IPS DF 6.9 (cell line): ENCODE results near the gene DNAJC9.

Experiments
- DNase-seq: peaks from one replicate; pipeline ENCODE4 v3.0.0-alpha.2; 2013; ENCODE audit warnings: low read depth, low spot score
- H3K27ac ChIP-seq: one replicate; pipeline ENCODE4 v1.5.1; 2013; ENCODE audit warnings: low read length, control low read depth
- H3K27me3 ChIP-seq: 2 replicates; pipeline ENCODE4 v1.6.1; 2013; ENCODE audit warnings: mild to moderate bottlenecking, low read length; ENCODE audit not compliant: control insufficient read depth, insufficient read depth
- H3K36me3 ChIP-seq: 2 replicates; pipeline ENCODE4 v1.6.1; 2013; ENCODE audit warnings: low read length; ENCODE audit not compliant: control insufficient read depth, insufficient read depth
- H3K4me1 ChIP-seq: 2 replicates; pipeline ENCODE4 v1.6.1; 2013; ENCODE audit warnings: low read length; ENCODE audit not compliant: control insufficient read depth, insufficient read depth
- H3K4me3 ChIP-seq: 2 replicates; pipeline ENCODE4 v1.5.1; 2013; ENCODE audit warnings: mild to moderate bottlenecking, low read length
- H3K9me3 ChIP-seq: 2 replicates; pipeline ENCODE4 v1.6.1; 2013; ENCODE audit warnings: low read length, inconsistent platforms; ENCODE audit not compliant: control insufficient read depth, insufficient read depth
- WGBS: extraction: QIAGEN DNeasy Blood & Tissue Kit; methylation state at CpG from one replicate; pipeline ENCODE4 v1.1.7; 2013; ENCODE audit warnings: mixed read lengths, missing lambda C conversion rate; ENCODE audit not compliant: insufficient read length, insufficient coverage; 5-methylcytosine and 5-hydroxymethylcytosine counted together

Gene DNAJC9

DNA sequence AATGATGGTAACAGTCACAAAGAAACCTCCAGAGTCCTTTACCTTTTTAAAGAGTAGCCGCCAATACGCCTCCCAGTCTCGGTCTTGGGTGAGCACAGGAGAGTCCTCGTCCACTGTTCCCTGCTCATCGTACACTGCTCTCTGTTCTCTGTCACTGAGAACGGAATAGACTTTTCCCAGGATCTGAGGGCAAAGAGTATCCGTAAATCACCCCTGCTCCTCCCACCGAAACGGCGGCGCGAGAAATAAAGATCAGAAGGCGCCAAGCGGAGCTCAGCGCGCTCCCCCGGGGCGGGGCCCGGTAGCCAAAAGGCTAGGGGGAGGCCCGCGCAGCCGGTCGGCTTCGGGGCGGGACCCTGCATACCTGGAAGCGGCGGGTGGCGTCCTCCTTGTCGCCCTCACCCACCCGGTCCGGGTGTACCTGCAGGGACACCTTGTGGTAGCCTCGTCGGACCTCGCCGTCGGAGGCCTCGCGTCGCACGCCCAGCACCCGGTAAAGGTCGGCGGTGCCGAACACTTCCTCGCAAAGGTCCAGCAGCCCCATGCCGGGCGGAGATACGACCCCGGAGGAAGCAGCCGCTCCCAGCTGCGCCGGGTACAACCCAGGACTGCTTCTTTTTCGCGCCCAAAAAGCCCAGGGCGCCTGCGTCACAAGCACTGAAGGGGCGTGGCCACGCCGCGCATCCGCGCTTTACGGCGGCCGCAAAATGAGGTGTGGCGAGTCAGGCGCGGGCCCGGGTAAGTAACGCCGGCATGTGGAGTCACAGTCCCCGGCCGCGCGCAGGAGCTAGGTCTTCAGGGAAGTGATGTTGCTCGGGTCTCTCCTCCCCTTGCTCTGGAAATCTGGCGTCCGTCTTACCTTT, at the start of gene DNAJC9:
Gene DNAJC9, minus strand, starts transcription at position 610 of the 863 bp plus-strand sequence. Its CDS starts 66 bp downstream, at position 544.
- Histone ChIP-seq H3K27ac (no peak within 1 kb of the TSS), H3K9me3 (no peaks in the 10 kb centered on the region), H3K4me1 (peaks cover 2% of the 10 kb centered on the region; the same call in 1 of the 2 replicates), H3K27me3 (no peaks in the 10 kb centered on the region), H3K36me3 (peaks cover 12% of the 10 kb centered on the region; the same call in 1 of the 2 replicates), H3K4me3 (peak within 1 kb of the TSS; percentile 81)
- no CpG with 5 or more reads among the region's 78 CpGs for WGBS
- DNase-seq = peak; percentile 84

DNA sequence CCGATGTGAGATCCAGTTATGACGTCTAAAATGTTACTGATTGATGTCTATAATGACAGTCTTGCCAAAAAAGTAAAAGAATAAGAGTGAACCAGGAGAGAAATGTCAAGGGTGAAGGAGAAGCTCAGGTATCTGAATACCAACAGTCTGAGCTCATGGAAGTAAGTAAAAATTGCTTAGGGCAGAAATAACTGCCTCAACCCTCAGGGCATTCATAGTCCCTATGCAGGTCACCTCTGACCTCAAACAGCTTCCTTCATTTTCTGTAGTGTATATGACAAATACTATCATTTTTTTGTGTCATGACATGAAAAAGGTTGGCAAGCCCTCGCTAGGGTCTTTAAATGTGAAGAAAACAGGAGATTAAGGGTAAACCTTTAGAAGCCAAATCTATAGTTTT, 46.4 kb upstream of the DNAJC9 start:
- Histone ChIP-seq H3K4me3 (no peak overlapping the region), H3K4me1 (no peaks in the 10 kb centered on the region), H3K27me3 (no peaks in the 10 kb centered on the region), H3K27ac (no peak overlapping the region), H3K36me3 (no peaks in the 10 kb centered on the region), H3K9me3 (no peaks in the 10 kb centered on the region)
- no CpG with 5 or more reads among the region's 3 CpGs for WGBS
- no peak for DNase-seq

- no peaks in the 10 kb centered on the region for H3K36me3 ChIP-seq
- no peak overlapping the region for H3K4me3 ChIP-seq
- no CpG with 5 or more reads among the region's 1 CpG for WGBS
- H3K27ac ChIP-seq = no peak overlapping the region
- H3K9me3 ChIP-seq = no peaks in the 10 kb centered on the region
- H3K4me1 ChIP-seq = no peaks in the 10 kb centered on the region
- no peaks in the 10 kb centered on the region for H3K27me3 ChIP-seq
- no peak for DNase-seq
These were observed 42.9 kb upstream of the DNAJC9 start for GRCh38 chr10:73289958-73290357.

GRCh38 chr10:73287441-73287840, 40.4 kb upstream of the DNAJC9 start:
- H3K36me3 ChIP-seq = no peaks in the 10 kb centered on the region
- WGBS = no CpG with 5 or more reads among the region's 1 CpG
- H3K27ac ChIP-seq = no peak overlapping the region
- no peaks in the 10 kb centered on the region for H3K4me1 ChIP-seq
- H3K9me3 ChIP-seq = no peaks in the 10 kb centered on the region
- DNase-seq = no peak
- H3K4me3 ChIP-seq = no peak overlapping the region
- H3K27me3 ChIP-seq = no peaks in the 10 kb centered on the region

DNA sequence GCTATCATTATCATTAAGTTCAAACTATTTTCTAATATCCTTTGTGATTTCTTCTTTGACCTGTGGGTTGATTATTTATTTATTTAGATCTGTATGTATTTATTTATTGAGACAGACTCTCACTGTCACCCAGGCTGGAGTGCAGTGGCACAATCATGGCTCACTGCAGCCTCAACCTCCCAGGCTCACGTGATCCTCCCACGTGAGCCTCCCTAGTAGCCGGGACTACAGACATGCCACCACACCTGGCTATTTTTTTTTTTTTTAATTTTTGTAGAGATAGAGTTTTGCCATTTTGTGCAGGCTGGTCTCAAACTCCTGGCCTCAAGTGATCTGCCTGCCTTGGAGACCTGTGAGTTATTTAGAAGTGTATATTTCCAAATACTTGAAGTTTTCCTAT, 34.0 kb upstream of the DNAJC9 start:
- Histone ChIP-seq H3K4me1 (no peaks in the 10 kb centered on the region), H3K27me3 (no peaks in the 10 kb centered on the region), H3K9me3 (no peaks in the 10 kb centered on the region), H3K27ac (no peak overlapping the region), H3K36me3 (no peaks in the 10 kb centered on the region), H3K4me3 (no peak overlapping the region)
- no CpG with 5 or more reads among the region's 3 CpGs for WGBS
- DNase-seq = no peak

GRCh38 chr10:73264423-73264822, 17.4 kb upstream of the DNAJC9 start:
- Histone ChIP-seq H3K27me3 (no peaks in the 10 kb centered on the region), H3K27ac (no peak overlapping the region), H3K4me3 (no peak overlapping the region), H3K4me1 (no peaks in the 10 kb centered on the region), H3K36me3 (no peaks in the 10 kb centered on the region), H3K9me3 (no peaks in the 10 kb centered on the region)
- WGBS = no CpG with 5 or more reads among the region's 2 CpGs
- DNase-seq = no peak

DNA sequence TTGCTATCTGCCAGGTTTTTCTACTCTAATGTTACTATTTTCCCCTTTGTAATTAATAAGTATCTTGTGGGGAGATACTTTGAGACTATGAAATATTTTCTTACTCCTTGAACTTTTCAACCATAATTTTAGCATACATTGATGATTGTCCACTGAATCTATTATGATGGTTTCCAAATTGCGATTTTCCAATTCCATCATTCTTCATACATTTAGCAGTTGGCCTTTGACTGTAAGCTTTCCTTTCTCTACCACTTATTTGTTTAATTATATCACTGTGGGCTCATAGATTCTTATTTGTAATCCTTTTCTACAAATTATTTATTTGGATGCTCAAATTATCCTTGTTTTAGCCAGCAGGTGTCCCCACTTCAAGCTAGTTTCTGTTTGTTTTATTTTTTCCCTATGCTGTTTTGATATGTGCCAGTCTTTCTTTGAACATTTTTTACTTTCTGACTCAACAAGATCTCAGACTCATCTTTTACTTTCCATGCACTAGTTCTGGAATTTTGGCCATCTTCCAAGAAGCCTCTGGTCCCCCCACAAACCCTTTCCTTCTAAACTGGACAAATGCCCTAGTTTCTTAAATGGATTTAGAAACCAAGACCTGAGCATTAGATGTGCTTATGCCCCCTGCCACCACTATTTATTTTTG, 16.8 kb upstream of the DNAJC9 start:
- Histone ChIP-seq H3K27ac (no peak overlapping the region), H3K36me3 (no peaks in the 10 kb centered on the region), H3K4me1 (no peaks in the 10 kb centered on the region), H3K9me3 (no peaks in the 10 kb centered on the region), H3K27me3 (no peaks in the 10 kb centered on the region), H3K4me3 (no peak overlapping the region)
- DNase-seq = no peak
- WGBS = no CpG with 5 or more reads among the region's 1 CpG

DNA sequence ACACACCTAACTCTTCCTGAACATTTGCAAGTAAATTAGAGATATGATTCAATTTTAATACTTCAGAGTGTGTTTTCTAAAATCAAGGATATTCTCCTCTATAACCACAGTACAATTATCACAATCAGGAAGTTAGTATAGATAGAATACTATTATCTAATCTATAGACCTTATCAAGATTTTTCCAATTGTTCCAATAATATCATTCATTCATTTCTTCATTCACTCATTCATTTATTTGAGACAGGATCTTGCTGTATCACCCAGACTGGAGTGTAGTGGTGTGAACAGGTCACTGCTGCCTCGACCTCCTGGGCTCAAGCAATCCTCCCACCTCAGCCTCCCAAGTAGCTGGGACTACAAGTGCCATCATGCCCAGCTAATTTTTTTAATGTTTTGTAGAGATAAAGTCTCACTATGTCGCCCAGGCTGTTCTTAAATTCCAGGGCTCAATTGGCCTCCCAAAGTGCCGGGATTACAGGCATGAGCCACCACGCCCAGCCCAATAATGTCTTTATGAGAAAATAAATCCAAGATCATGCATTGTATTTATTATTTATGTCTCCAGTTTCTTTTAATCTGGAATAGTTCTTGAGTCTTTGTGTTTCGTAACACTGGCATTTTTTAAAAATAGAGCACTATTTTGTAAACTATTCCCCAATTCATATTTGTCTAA, 16.0 kb upstream of the DNAJC9 start:
- H3K4me1 ChIP-seq = no peaks in the 10 kb centered on the region
- H3K4me3 ChIP-seq = no peak overlapping the region
- no peak for DNase-seq
- no peaks in the 10 kb centered on the region for H3K27me3 ChIP-seq
- no peaks in the 10 kb centered on the region; the same call in 1 of the 2 replicates for H3K9me3 ChIP-seq
- H3K36me3 ChIP-seq = no peaks in the 10 kb centered on the region
- no CpG with 5 or more reads among the region's 5 CpGs for WGBS
- H3K27ac ChIP-seq = no peak overlapping the region

DNA sequence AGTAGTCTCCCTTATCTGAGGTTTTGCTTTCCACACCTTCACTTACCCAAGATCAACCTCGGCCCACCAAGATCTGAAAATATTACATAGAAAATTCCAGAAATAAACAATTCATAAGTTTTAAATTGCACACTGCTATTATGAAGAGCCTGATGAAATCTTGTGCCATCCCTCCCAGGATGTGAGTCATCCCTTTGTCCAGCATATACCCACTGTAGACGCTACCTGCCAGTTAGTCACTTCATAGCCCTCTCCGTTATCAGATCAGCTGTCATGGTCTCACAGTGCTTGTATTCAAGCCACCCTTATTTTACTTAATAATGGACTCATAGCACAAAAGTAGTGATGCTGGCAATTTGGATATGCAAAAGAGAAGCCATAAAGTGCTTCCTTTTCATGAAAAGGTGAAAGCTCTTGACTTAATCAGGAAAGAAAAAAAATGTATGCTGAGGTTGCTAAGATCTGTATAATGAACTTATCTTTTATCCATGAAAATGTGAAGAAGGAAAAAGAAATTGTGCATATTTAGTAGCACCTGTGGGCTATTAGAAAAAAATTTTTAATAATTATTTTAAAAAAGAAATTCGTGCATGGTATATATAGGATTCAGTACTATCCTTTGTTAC, 15.2 kb upstream of the DNAJC9 start:
- H3K27me3 ChIP-seq = no peaks in the 10 kb centered on the region
- no peaks in the 10 kb centered on the region; the same call in 1 of the 2 replicates for H3K9me3 ChIP-seq
- H3K4me1 ChIP-seq = no peaks in the 10 kb centered on the region
- DNase-seq = no peak
- no peaks in the 10 kb centered on the region for H3K36me3 ChIP-seq
- WGBS = no CpG with 5 or more reads among the region's 4 CpGs
- H3K27ac ChIP-seq = no peak overlapping the region
- H3K4me3 ChIP-seq = no peak overlapping the region

- H3K9me3 ChIP-seq = no peaks in the 10 kb centered on the region; the same call in 1 of the 2 replicates
- no peak overlapping the region for H3K27ac ChIP-seq
These were observed 14.4 kb upstream of the DNAJC9 start for GRCh38 chr10:73261362-73261995.

More at GRCh38 chr10:73261362-73261995, 14.4 kb upstream of the DNAJC9 start:
- H3K4me1 ChIP-seq = no peaks in the 10 kb centered on the region
- no peak for DNase-seq
- H3K36me3 ChIP-seq = no peaks in the 10 kb centered on the region
- no peaks in the 10 kb centered on the region for H3K27me3 ChIP-seq
- no CpG with 5 or more reads among the region's 9 CpGs for WGBS
- no peak overlapping the region for H3K4me3 ChIP-seq
